ENCODE measurements around the gene RASD2. TPM values are rescaled to one million over a fixed set of nuclear protein-coding genes. Genes with fewer than 3 reads are reported as not detected.

Gene RASD2
- total RNA-seq, 1 donor from 2014 or later = 0.24 TPM

- no peaks in the 10 kb centered on the region for H3K36me3 Mint-ChIP-seq
- no peak overlapping the region for H3K4me3 Mint-ChIP-seq
- peaks cover 13% of the 10 kb centered on the region for H3K4me1 Mint-ChIP-seq (ENCODE audit: unreplicated experiment)
- DNase-seq (ENCODE audit: extremely low spot score, unreplicated experiment) = no peak
- peaks cover 6% of the 10 kb centered on the region for H3K9me3 Mint-ChIP-seq
- H3K27ac Mint-ChIP-seq = no peak overlapping the region
- H3K27me3 Mint-ChIP-seq = peaks cover 9% of the 10 kb centered on the region
- TF ChIP-seq CTCF (conservative IDR thresholded peaks at IDR 0.05) = no peak
Measured at GRCh38 chr22:35526333-35526979, 14.2 kb upstream of the RASD2 start.

GRCh38 chr22:35528927-35529326 lies 11.7 kb upstream of the RASD2 start:
- peaks cover 6% of the 10 kb centered on the region for H3K9me3 Mint-ChIP-seq
- no peaks in the 10 kb centered on the region for H3K36me3 Mint-ChIP-seq
- H3K4me3 Mint-ChIP-seq = no peak overlapping the region
- H3K27ac Mint-ChIP-seq = no peak overlapping the region
- peaks cover 8% of the 10 kb centered on the region for H3K4me1 Mint-ChIP-seq (ENCODE audit: unreplicated experiment)
- H3K27me3 Mint-ChIP-seq = no peaks in the 10 kb centered on the region
- DNase-seq (ENCODE audit: extremely low spot score, unreplicated experiment) = no peak
- TF ChIP-seq CTCF (conservative IDR thresholded peaks at IDR 0.05) = no peak

GRCh38 chr22:35530700-35531099 lies 9.9 kb upstream of the RASD2 start:
- H3K27ac Mint-ChIP-seq = no peak overlapping the region
- H3K27me3 Mint-ChIP-seq = peaks cover 11% of the 10 kb centered on the region
- peaks cover 4% of the 10 kb centered on the region for H3K4me1 Mint-ChIP-seq (ENCODE audit: unreplicated experiment)
- peaks cover 6% of the 10 kb centered on the region for H3K9me3 Mint-ChIP-seq
- H3K36me3 Mint-ChIP-seq = no peaks in the 10 kb centered on the region
- no peak overlapping the region for H3K4me3 Mint-ChIP-seq
- no peak for DNase-seq (ENCODE audit: extremely low spot score, unreplicated experiment)
- TF ChIP-seq CTCF (conservative IDR thresholded peaks at IDR 0.05) = no peak

DNA sequence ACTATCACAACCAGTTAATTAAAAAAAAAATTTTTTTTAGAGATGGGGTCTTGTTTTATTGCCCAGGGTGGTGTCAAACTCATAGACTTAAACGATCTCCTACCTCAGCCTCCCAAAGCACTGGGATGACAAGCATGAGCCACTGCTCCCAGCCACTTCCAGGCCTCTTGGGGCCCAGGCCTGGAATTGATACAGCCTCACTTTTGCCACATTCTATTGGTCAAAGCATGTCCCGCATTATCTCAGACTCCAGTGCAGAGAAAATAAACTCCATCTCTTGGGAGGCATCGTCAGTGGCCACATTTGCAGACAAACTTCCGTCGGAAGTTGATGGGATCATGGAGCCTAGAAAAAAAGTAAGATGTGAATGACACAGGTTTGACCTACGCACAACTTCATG lies 9.4 kb upstream of the RASD2 start:
- Mint-ChIP-seq H3K4me1 (ENCODE audit: unreplicated experiment) (peaks cover 4% of the 10 kb centered on the region), H3K27ac (no peak overlapping the region), H3K9me3 (peaks cover 6% of the 10 kb centered on the region), H3K4me3 (no peak overlapping the region), H3K36me3 (no peaks in the 10 kb centered on the region), H3K27me3 (peaks cover 11% of the 10 kb centered on the region)
- DNase-seq (ENCODE audit: extremely low spot score, unreplicated experiment) = no peak
- TF ChIP-seq CTCF (conservative IDR thresholded peaks at IDR 0.05) = no peak

DNA sequence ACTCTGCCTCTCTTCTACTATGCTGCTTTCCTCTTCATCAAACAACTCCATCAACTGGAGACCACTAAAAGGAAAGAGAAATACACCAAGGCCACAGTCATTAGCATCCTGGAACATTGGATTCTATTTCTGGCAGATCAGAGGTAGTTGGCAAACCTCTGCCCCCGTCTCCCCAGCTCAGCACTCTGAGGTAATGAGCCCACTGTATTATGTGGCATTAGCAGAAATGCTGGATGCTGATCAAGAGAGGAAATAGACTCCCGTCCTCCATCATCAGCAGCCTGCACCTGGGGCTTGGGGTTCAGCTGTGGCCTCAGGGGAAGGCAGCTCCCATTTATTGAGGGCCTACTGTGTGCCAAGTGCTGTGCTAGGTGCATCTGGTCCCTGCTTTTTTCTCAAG lies 9.0 kb upstream of the RASD2 start:
- peaks cover 11% of the 10 kb centered on the region for H3K27me3 Mint-ChIP-seq
- H3K27ac Mint-ChIP-seq = no peak overlapping the region
- no peak overlapping the region for H3K4me3 Mint-ChIP-seq
- no peak for DNase-seq (ENCODE audit: extremely low spot score, unreplicated experiment)
- no peaks in the 10 kb centered on the region for H3K4me1 Mint-ChIP-seq (ENCODE audit: unreplicated experiment)
- peaks cover 6% of the 10 kb centered on the region for H3K9me3 Mint-ChIP-seq
- no peak for TF ChIP-seq CTCF (conservative IDR thresholded peaks at IDR 0.05)
- no peaks in the 10 kb centered on the region for H3K36me3 Mint-ChIP-seq

Measured in type B pancreatic cell (in vitro differentiated cells).